ENCODE results near the gene ZGRF1. TPM values are rescaled to one million over a fixed set of nuclear protein-coding genes. Genes with fewer than 3 reads are reported as not detected.

Gene ZGRF1
- total RNA-seq, 3 donors from 2014 or later: 4.9 to 9.4 (median 5.0) TPM

DNA sequence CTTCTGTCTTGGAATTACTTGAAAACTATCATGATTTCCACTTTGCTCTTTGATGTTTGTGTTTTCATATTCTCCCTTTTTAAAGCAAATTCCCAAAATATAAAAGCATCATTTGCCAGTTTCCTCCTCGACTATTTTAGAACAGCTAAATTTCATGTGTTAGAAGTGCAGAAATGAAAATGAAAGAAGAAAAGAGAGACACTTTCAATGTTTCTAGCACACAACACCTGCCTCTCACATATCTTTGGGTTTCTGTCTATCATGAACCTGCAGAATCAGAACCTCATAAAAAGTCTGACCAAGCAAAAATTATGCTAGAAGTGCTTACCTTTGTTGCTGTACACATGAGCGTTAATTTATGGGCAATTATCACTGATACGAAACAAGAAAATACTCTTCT is 118.8 kb downstream of the ZGRF1 start:
- Histone ChIP-seq H3K9me3 (no peaks in the 10 kb centered on the region), H3K4me3 (no peak overlapping the region), H3K27ac (no peak overlapping the region), H3K36me3 (no peaks in the 10 kb centered on the region), H3K27me3 (peaks cover 0 to 96% of the 10 kb centered on the region in 2 donors), H3K4me1 (peaks cover 5 to 12% of the 10 kb centered on the region in 2 donors)
- TF ChIP-seq POLR2A (IDR thresholded peaks at IDR 0.05): no peak
- no peak for TF ChIP-seq POLR2AphosphoS5 (IDR thresholded peaks at IDR 0.05)
- no peak for TF ChIP-seq CTCF (IDR thresholded peaks at IDR 0.05)
- intact Hi-C loops (cut with DNase I; ENCODE audit: low total_unique reads): no loop called here
- DNase-seq (ENCODE audit: low spot score in 2 of 2): no peak

GRCh38 chr4:112517067-112517634 is 119.6 kb downstream of the ZGRF1 start:
- H3K9me3 ChIP-seq: no peaks in the 10 kb centered on the region
- peak overlapping the region in 2 of 3 donors; percentile 58 to 67 for H3K4me3 ChIP-seq
- no peak for DNase-seq (ENCODE audit: low spot score in 2 of 2)
- intact Hi-C loops (cut with DNase I; ENCODE audit: low total_unique reads): no loop called here
- H3K27ac ChIP-seq: no peak overlapping the region
- H3K27me3 ChIP-seq: peaks cover 0 to 97% of the 10 kb centered on the region in 2 donors
- no peaks in the 10 kb centered on the region for H3K36me3 ChIP-seq
- no peak for TF ChIP-seq CTCF (IDR thresholded peaks at IDR 0.05)
- TF ChIP-seq POLR2AphosphoS5 (IDR thresholded peaks at IDR 0.05): no peak
- TF ChIP-seq POLR2A (IDR thresholded peaks at IDR 0.05): no peak
- peaks cover 5 to 11% of the 10 kb centered on the region in 2 donors for H3K4me1 ChIP-seq

DNA sequence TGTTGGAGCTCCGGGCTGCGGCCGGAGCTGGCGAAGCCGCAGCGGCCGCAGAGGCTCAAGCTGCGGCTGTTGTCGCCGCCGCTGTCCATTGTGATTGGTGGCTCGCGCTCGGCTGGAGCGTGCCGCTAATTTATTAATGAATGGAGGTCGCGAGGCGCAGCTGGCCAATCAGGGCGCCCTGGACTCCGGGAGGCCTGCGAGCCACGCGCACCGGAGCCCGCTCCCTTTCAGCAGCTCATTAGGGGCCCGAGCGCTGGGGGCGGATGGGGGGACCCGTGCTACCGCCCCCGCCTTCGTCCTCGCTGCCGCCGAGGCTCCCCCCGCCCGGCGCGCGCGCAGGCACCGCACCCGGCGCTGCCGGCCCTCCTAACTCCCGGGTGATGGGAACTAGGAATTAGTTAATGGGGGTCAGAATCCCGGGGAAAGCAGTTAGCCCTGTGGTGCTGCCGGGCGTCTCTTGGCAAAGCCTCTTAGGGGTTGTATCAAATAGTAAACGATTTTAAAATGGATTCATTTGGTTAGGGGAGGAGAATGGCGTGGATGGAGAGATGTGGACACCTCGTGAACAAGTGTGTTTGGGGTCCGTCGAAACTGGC is 120.1 kb downstream of the ZGRF1 start:
- Histone ChIP-seq H3K27me3 (peaks cover 0 to 97% of the 10 kb centered on the region in 2 donors), H3K27ac (no peak overlapping the region), H3K4me3 (peak overlapping the region; percentile 50 to 67 (median 58)), H3K9me3 (no peaks in the 10 kb centered on the region), H3K36me3 (no peaks in the 10 kb centered on the region), H3K4me1 (peaks cover 5 to 11% of the 10 kb centered on the region in 2 donors)
- TF ChIP-seq POLR2A (IDR thresholded peaks at IDR 0.05) (no peak), POLR2AphosphoS5 (IDR thresholded peaks at IDR 0.05) (no peak), CTCF (IDR thresholded peaks at IDR 0.05) (no peak)
- DNase-seq (ENCODE audit: low spot score in 2 of 2): no peak
- intact Hi-C loops (cut with DNase I; ENCODE audit: low total_unique reads): no loop called here

DNA sequence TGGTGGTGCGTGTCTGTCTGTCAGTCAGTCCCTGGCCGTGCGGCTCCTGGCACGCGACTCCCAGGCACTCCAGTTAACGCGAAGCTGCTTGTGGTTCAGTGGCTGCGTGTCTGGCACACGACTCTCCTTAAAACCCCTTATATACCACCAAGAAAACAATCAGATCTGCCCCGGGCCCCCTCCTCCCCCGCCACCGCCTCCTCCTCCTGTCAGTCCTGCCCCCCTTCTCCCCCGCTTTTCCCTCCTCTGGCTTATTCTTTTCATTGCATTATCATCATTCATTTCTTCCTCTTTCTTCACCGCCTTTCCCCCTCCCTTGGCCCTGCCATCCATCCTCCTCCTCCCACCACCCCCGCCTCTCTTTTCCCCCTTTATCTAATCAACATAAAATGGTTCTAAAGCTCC is 120.6 kb downstream of the ZGRF1 start, which contains the start of gene NEUROG2:
TSS of gene NEUROG2 (minus strand) at position 115 of the 405 bp plus-strand sequence. CDS start 705 bp downstream, outside the sequence.
- TF ChIP-seq POLR2AphosphoS5 (IDR thresholded peaks at IDR 0.05) (no peak), CTCF (IDR thresholded peaks at IDR 0.05) (no peak), POLR2A (IDR thresholded peaks at IDR 0.05) (no peak)
- Histone ChIP-seq H3K36me3 (no peaks in the 10 kb centered on the region), H3K4me3 (peak within 1 kb of the TSS; percentile 50 to 67 (median 58)), H3K27ac (peak within 1 kb of the TSS in 1 of 2 donors; percentile 68), H3K27me3 (peaks cover 0 to 97% of the 10 kb centered on the region in 2 donors), H3K9me3 (no peaks in the 10 kb centered on the region), H3K4me1 (peaks cover 5 to 12% of the 10 kb centered on the region in 2 donors)
- no peak for DNase-seq (ENCODE audit: low spot score in 2 of 2)
- intact Hi-C loops (cut with DNase I; ENCODE audit: low total_unique reads): no loop called here
